Right lobe of liver (tissue), 6 donors: ENCODE data around the gene EVI5. TPM values are rescaled to one million over a fixed set of nuclear protein-coding genes. Genes with fewer than 3 reads are reported as not detected.

Source experiments
- ATAC-seq, 4 donors: fragments of 200-7000 bp; cut with Tn5 transposase; one replicate each; pipeline ENCODE4 v1.9.1; 2020; ENCODE audit warnings: mild to moderate bottlenecking in 4 of 4, moderate library complexity in 4 of 4
- DNase-seq, 3 donors: peaks; one replicate each; pipeline ENCODE4 v3.0.0-alpha.2; 2020
- H3K27ac ChIP-seq, 3 donors: fragments of 200-600 bp; one replicate each; pipeline ENCODE4 v1.8.0; 2022
- H3K27me3 ChIP-seq, 2 donors: fragments of 200-600 bp; one replicate each; pipeline ENCODE4 v1.8.0; 2022
- H3K36me3 ChIP-seq, 4 donors: fragments of 200-600 bp; sonication (generic) in 1 of 4; one replicate each; pipeline versions ENCODE4 v1.5.1 to v1.8.0; 2017 to 2022; ENCODE audit warnings: control low read depth in 1 of 4
- H3K4me1 ChIP-seq, 4 donors: fragments of 200-600 bp; sonication (generic) in 1 of 4; one replicate each; pipeline versions ENCODE4 v1.5.1 to v1.8.0; 2017 to 2022; ENCODE audit warnings: control low read depth in 1 of 4
- H3K4me3 ChIP-seq, 3 donors: fragments of 200-600 bp; one replicate each; pipeline ENCODE4 v1.8.0; 2022
- H3K9me3 ChIP-seq, 4 donors: fragments of 200-600 bp; sonication (generic) in 1 of 4; one replicate each; pipeline versions ENCODE4 v1.5.1 to v1.8.0; 2017 to 2022; ENCODE audit warnings: control low read depth in 1 of 4
- CTCF ChIP-seq, 4 donors: fragments of 200-600 bp in 3 of 4; fragments of 450-650 bp in 1 of 4; IDR thresholded peaks; one replicate each; pipeline versions ENCODE4 v1.5.1 to v1.8.0; 2016 to 2022; ENCODE audit warnings: antibody characterized with exemption in 4 of 4, mild to moderate bottlenecking in 2 of 4
- POLR2A ChIP-seq: fragments of 450-650 bp; IDR thresholded peaks from one replicate; pipeline ENCODE4 v1.6.1; 2017; ENCODE audit warnings: antibody characterized with exemption, mild to moderate bottlenecking
- WGBS: methylation state at CpG from one replicate; pipeline ENCODE4 v1.1.6; 2018; ENCODE audit warnings: low coverage, low lambda C conversion rate; ENCODE audit not compliant: insufficient coverage; ENCODE audit errors: missing lambda C conversion rate; 5-methylcytosine and 5-hydroxymethylcytosine counted together
- intact Hi-C, 2 donors: fragments of 100-400 bp; cut with DNase I; formaldehyde crosslinking; loops; one replicate each; pipeline versions ENCODE4 v1.11.2 to v1.14.1; 2022
- total RNA-seq, 6 experiments: library from RNA; depleted of rRNA in 2 of 6; stranded (reverse); fragments of >200 nt in 2 of 6; fragmentation: NEBNext Ultra II Directional in 3 of 6; extraction: Animal tissue kit (Norgen Biotek cat#: 25700) in 3 of 6; gene quantifications; one replicate each; pipeline versions ENCODE4 v1.1.0 to v1.2.4, GENCODE V29; 2016 to 2023
- donor health status: DM: no; HTN: yes; CAD: no.
- donor health status: DM: no; HTN: no; CAD: no.
- donor health status: DM: no; HTN: no; CAD: no.
- donor health status: DM: no; HTN: yes; CAD: no.
- donor health status: DM: no; HTN: yes; CAD: no.

EVI5 gene
- total RNA-seq, 6 experiments from 2014 or later, result 12.8 to 27.7 (median 19.0) TPM

DNA sequence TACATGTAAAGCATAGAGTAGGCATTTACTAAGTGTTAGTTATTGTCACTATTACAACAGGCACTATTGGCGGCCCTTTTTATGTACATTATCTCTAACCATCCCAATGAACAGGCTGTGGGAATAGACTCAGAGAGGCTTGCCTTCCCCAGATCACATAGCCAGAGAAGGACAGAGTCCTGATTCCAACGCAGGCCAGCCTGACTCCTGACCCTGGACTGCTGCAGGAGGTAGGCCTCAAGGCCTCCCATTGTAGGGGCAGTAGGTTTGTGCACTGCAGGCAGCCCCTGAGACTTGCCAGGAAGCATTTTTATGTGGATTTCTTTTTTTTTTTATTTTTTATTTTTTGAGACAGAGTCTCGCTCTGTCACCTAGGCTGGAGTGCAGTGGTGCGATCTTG lies 291.8 kb downstream of the EVI5 start:
- H3K27me3 ChIP-seq, result peaks cover 0 to 4% of the 10 kb centered on the region in 2 donors

GRCh38 chr1:92488832-92489231 lies 296.1 kb downstream of the EVI5 start:
- no peaks in the 10 kb centered on the region for H3K9me3 ChIP-seq
- H3K4me1 ChIP-seq, result peaks cover 0 to 22% (median 10%) of the 10 kb centered on the region in 4 donors
- H3K4me3 ChIP-seq, result no peak overlapping the region
- H3K27ac ChIP-seq, result no peak overlapping the region
- DNase-seq (no peak), ATAC-seq (no peak)
- 78% methylated on average over 3 of the region's 3 CpGs for WGBS
- TF ChIP-seq CTCF (IDR thresholded peaks at IDR 0.05) (no peak), POLR2A (no peak)
- intact Hi-C loops, result no loop called here
- peaks cover 7 to 24% of the 10 kb centered on the region in 2 donors for H3K27me3 ChIP-seq
- no peaks in the 10 kb centered on the region for H3K36me3 ChIP-seq

More for the DNA sequence above, 291.8 kb downstream of the EVI5 start:
- whole genome bisulfite sequencing, result 81% methylated on average over 4 of the region's 4 CpGs
- no peak for DNase-seq
- intact Hi-C loops, result no loop called here
- TF ChIP-seq POLR2A, result no peak
- TF ChIP-seq CTCF (IDR thresholded peaks at IDR 0.05), result no peak
- Histone ChIP-seq H3K4me3 (no peak overlapping the region), H3K36me3 (no peaks in the 10 kb centered on the region), H3K9me3 (no peaks in the 10 kb centered on the region), H3K4me1 (no peaks in the 10 kb centered on the region), H3K27ac (no peak overlapping the region)
- ATAC-seq, result no peak

GRCh38 chr1:92488416-92488815 lies 296.5 kb downstream of the EVI5 start:
- 41% methylated on average over 3 of the region's 3 CpGs for WGBS
- ATAC-seq (no peak), DNase-seq (no peak)
- no peak overlapping the region for H3K4me3 ChIP-seq
- peaks cover 7 to 29% of the 10 kb centered on the region in 2 donors for H3K27me3 ChIP-seq
- H3K4me1 ChIP-seq, result peaks cover 0 to 26% (median 13%) of the 10 kb centered on the region in 4 donors
- no peaks in the 10 kb centered on the region for H3K36me3 ChIP-seq
- no peaks in the 10 kb centered on the region for H3K9me3 ChIP-seq
- H3K27ac ChIP-seq, result no peak overlapping the region
- no peak for TF ChIP-seq CTCF (IDR thresholded peaks at IDR 0.05)
- no peak for TF ChIP-seq POLR2A
- intact Hi-C loops, result no loop called here

GRCh38 chr1:92487078-92487605 lies 297.8 kb downstream of the EVI5 start:
- ATAC-seq (no peak), DNase-seq (no peak)
- intact Hi-C loops, result no loop called here
- Histone ChIP-seq H3K9me3 (no peaks in the 10 kb centered on the region), H3K36me3 (no peaks in the 10 kb centered on the region), H3K27ac (no peak overlapping the region), H3K4me3 (peak overlapping the region in 1 of 3 donors; percentile 50), H3K27me3 (peaks cover 7 to 41% of the 10 kb centered on the region in 2 donors), H3K4me1 (peaks cover 0 to 38% (median 22%) of the 10 kb centered on the region in 4 donors)
- TF ChIP-seq POLR2A, result no peak
- TF ChIP-seq CTCF (IDR thresholded peaks at IDR 0.05), result no peak
- 70% methylated on average over 7 of the region's 7 CpGs for WGBS
